DND-41 (cell line): ENCODE results near the gene ARL6.

Source experiments
- EZH2 ChIP-seq: IDR thresholded peaks from 3 replicates; pipeline ENCODE4 v1.6.1; 2012; ENCODE audit warnings: borderline replicate concordance, low read depth, mild to moderate bottlenecking, moderate library complexity, low read length, inconsistent platforms; ENCODE audit not compliant: severe bottlenecking
- TF ChIP-seq, protein P1 (sequence below): IDR thresholded peaks from 2 replicates; pipeline ENCODE4 v1.5.1; 2012; ENCODE audit warnings: borderline replicate concordance, low read length, moderate library complexity, mild to moderate bottlenecking; ENCODE audit not compliant: poor library complexity, severe bottlenecking; ENCODE audit errors: extremely low read depth

- TF ChIP-seq, protein P1, sequence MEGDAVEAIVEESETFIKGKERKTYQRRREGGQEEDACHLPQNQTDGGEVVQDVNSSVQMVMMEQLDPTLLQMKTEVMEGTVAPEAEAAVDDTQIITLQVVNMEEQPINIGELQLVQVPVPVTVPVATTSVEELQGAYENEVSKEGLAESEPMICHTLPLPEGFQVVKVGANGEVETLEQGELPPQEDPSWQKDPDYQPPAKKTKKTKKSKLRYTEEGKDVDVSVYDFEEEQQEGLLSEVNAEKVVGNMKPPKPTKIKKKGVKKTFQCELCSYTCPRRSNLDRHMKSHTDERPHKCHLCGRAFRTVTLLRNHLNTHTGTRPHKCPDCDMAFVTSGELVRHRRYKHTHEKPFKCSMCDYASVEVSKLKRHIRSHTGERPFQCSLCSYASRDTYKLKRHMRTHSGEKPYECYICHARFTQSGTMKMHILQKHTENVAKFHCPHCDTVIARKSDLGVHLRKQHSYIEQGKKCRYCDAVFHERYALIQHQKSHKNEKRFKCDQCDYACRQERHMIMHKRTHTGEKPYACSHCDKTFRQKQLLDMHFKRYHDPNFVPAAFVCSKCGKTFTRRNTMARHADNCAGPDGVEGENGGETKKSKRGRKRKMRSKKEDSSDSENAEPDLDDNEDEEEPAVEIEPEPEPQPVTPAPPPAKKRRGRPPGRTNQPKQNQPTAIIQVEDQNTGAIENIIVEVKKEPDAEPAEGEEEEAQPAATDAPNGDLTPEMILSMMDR: no peak
- no peak for TF ChIP-seq EZH2
Measured at GRCh38 chr3:97823046-97824004, 58.8 kb downstream of the ARL6 start.
